GM12878 (cell line): ENCODE measurements around the gene GIT1. TPM values are rescaled to one million over a fixed set of nuclear protein-coding genes. Genes with fewer than 3 reads are reported as not detected.

ENCODE experiments used
- ATAC-seq: fragments of 200-7000 bp; cut with Tn5 transposase; 3 replicates; pipeline ENCODE4 v1.9.1; 2020; ENCODE audit warnings: mild to moderate bottlenecking, moderate library complexity
- BruUV-seq: library from RNA; stranded (reverse); fragments of 400-500 nt; replicated peaks from 2 replicates; lab custom pipeline; 2021; lab: Mats Ljungman, UMichigan
- CTCF ChIA-PET: fragments of 300-600 bp; sonication (Branson Sonifier 250); formaldehyde crosslinking; extraction: SDS; loops from one replicate; lab custom pipeline; 2021; ENCODE audit warnings: inconsistent platforms; lab: Yijun Ruan, JAX
- POLR2A ChIA-PET: fragments of 350-600 bp; formaldehyde crosslinking; extraction: SDS; loops from one replicate; lab custom pipeline; 2021; ENCODE audit warnings: inconsistent platforms; lab: Charles Lee
- RAD21 ChIA-PET: fragments of 300-600 bp; sonication (Branson Sonifier 250); formaldehyde crosslinking; loops from one replicate; lab custom pipeline; 2023; ENCODE audit warnings: antibody characterized with exemption; ENCODE audit not compliant: unreplicated experiment; lab: Charles Lee
- SMC1A ChIA-PET: fragments of 300-600 bp; sonication (Branson Sonifier 250); formaldehyde crosslinking; loops from one replicate; lab custom pipeline; 2023; ENCODE audit not compliant: unreplicated experiment, uncharacterized antibody; lab: Charles Lee
- DNase-seq: peaks from one replicate; pipeline ENCODE4 v3.0.0-alpha.2; 2011; ENCODE audit warnings: low read depth, low spot score
- FAIRE-seq: peaks from 3 replicates; lab custom pipeline; 2011; peaks lifted over from hg19 to GRCh38; lab: Jason Lieb, UNC
- H2AFZ ChIP-seq: 2 replicates; pipeline ENCODE4 v1.6.0; 2011; ENCODE audit warnings: low read depth, low read length, control low read depth; ENCODE audit not compliant: control insufficient read depth
- H3K27ac ChIP-seq: 2 replicates; pipeline ENCODE4 v1.5.1; 2011; ENCODE audit warnings: control low read depth; ENCODE audit not compliant: control insufficient read depth, insufficient read depth
- H3K27me3 ChIP-seq, 2 experiments: replicated peaks in 1 of 2; 2 replicates each; pipeline versions ENCODE4 v1.6.0 to v1.6.1; 2011; ENCODE audit warnings: low read length in 1 of 2; ENCODE audit not compliant: control insufficient read depth in 2 of 2, insufficient read depth in 2 of 2
- H3K36me3 ChIP-seq, 2 experiments: 2 replicates each; pipeline ENCODE4 v1.5.1; 2011; ENCODE audit warnings: low read length in 1 of 2; ENCODE audit not compliant: control insufficient read depth in 2 of 2, insufficient read depth in 2 of 2
- H3K4me1 ChIP-seq: 2 replicates; pipeline ENCODE4 v1.6.1; 2011; ENCODE audit warnings: mild to moderate bottlenecking, low read length, moderate library complexity, mixed read lengths; ENCODE audit not compliant: control insufficient read depth, insufficient read depth
- H3K4me2 ChIP-seq: 2 replicates; pipeline ENCODE4 v1.6.0; 2011; ENCODE audit warnings: control low read depth; ENCODE audit not compliant: control insufficient read depth, insufficient read depth
- H3K4me3 ChIP-seq: fragments of 200-600 bp; sonication (generic); 2 replicates; pipeline ENCODE4 v1.5.1; 2016
- H3K79me2 ChIP-seq: 2 replicates; pipeline ENCODE4 v1.6.0; 2011; ENCODE audit warnings: low read length; ENCODE audit not compliant: control insufficient read depth, insufficient read depth
- H3K9ac ChIP-seq: 2 replicates; pipeline ENCODE4 v1.8.0; 2011; ENCODE audit warnings: low read length, control low read depth, mixed read lengths; ENCODE audit not compliant: control insufficient read depth, insufficient read depth
- H3K9me3 ChIP-seq: replicated peaks from 3 replicates; pipeline ENCODE4 v1.5.1; 2011; ENCODE audit warnings: mild to moderate bottlenecking, low read length; ENCODE audit not compliant: control insufficient read depth, insufficient read depth
- H4K20me1 ChIP-seq: 2 replicates; pipeline ENCODE4 v1.6.0; 2011; ENCODE audit not compliant: control insufficient read depth, insufficient read depth
- CBFB ChIP-seq: IDR thresholded peaks from 2 replicates; pipeline ENCODE4 v1.6.1; 2016; ENCODE audit warnings: antibody characterized with exemption, low read depth
- CHD2 ChIP-seq: IDR thresholded peaks from 2 replicates; pipeline ENCODE4 v1.6.1; 2011; ENCODE audit warnings: low read depth, low read length, improper control_type of control experiment, borderline replicate concordance
- FOXK2 ChIP-seq: fragments of 450-650 bp; IDR thresholded peaks from 2 replicates; pipeline ENCODE4 v1.6.1; 2017; ENCODE audit warnings: mild to moderate bottlenecking, moderate library complexity
- PAX5 ChIP-seq: IDR thresholded peaks from 2 replicates; pipeline ENCODE4 v1.6.1; 2011; ENCODE audit warnings: low read depth, low read length, borderline replicate concordance
- RELA ChIP-seq: fragments of 450-650 bp; IDR thresholded peaks from 2 replicates; pipeline ENCODE4 v1.8.0; 2014; ENCODE audit warnings: borderline replicate concordance; ENCODE audit not compliant: partially characterized antibody
- RFX5 ChIP-seq: IDR thresholded peaks from 2 replicates; pipeline ENCODE4 v1.6.1; 2011; ENCODE audit warnings: low read depth, low read length, improper control_type of control experiment
- SIX5 ChIP-seq: IDR thresholded peaks from 2 replicates; pipeline ENCODE4 v1.6.1; 2011; ENCODE audit warnings: mild to moderate bottlenecking, low read depth, low read length, moderate library complexity; ENCODE audit not compliant: severe bottlenecking
- SUPT20H ChIP-seq: IDR thresholded peaks from 2 replicates; pipeline ENCODE4 v1.6.1; 2011; ENCODE audit warnings: low read depth, mild to moderate bottlenecking, low read length, moderate library complexity, borderline replicate concordance; ENCODE audit not compliant: control insufficient read depth
- TAF1 ChIP-seq: IDR thresholded peaks from 2 replicates; pipeline ENCODE4 v1.6.1; 2011; ENCODE audit warnings: mild to moderate bottlenecking, low read depth, low read length, borderline replicate concordance
- TARDBP ChIP-seq: IDR thresholded peaks from 2 replicates; pipeline ENCODE4 v1.6.1; 2016; ENCODE audit warnings: borderline replicate concordance
- WGBS: methylation state at CpG from one replicate; pipeline ENCODE4 v1.1.6; 2016; ENCODE audit warnings: low lambda C conversion rate; ENCODE audit not compliant: insufficient replicate concordance, insufficient coverage; ENCODE audit errors: missing lambda C conversion rate; 5-methylcytosine and 5-hydroxymethylcytosine counted together
- in situ Hi-C: fragments of 300-500 bp; cut with MboI; formaldehyde crosslinking; loops from 9 replicates; pipeline ENCODE4 v1.14.3; 2018; ENCODE audit warnings: mixed read lengths
- intact Hi-C: fragments of 100-400 bp; cut with micrococcal nuclease; formaldehyde crosslinking; loops from one replicate; pipeline ENCODE4 v1.14.2; 2022; ENCODE audit not compliant: unreplicated experiment
- polyA plus RNA-seq, 11 experiments: library from polyadenylated mRNA; depleted of rRNA in 4 of 11; unstranded in 6 of 11; stranded (reverse) in 5 of 11; fragments of >200 nt; fragmentation: Nextera tagmentation in 4 of 11; fragmentation: Illumina TruSeq in 1 of 11; extraction: Ambion mirVana in 4 of 11; extraction: Trizol in 1 of 11; gene quantifications; 1 replicate in 1 of 11; 2 replicates in 10 of 11; pipeline versions ENCODE4 v1.2.1 to v1.2.3, GENCODE V29; 2011 to 2016; ENCODE audit warnings: inconsistent platforms in 2 of 11, missing spikeins in 2 of 11, low read depth in 1 of 11
- total RNA-seq, 4 experiments: library from RNA; depleted of rRNA in 3 of 4; stranded (reverse); fragments of >200 nt in 3 of 4; fragmentation: Illumina TruSeq in 1 of 4; extraction: Trizol in 1 of 4; gene quantifications; 2 replicates each; pipeline versions ENCODE4 v1.2.1 to v1.2.3, GENCODE V29; 2013 to 2021
- TF ChIP-seq, protein P1 (sequence below): fragments of 450-650 bp; formaldehyde crosslinking; IDR thresholded peaks from 2 replicates; pipeline ENCODE4 v1.5.0; 2022; ENCODE audit warnings: mild to moderate bottlenecking, missing genetic modification characterization
- TF ChIP-seq, protein P2 (sequence below): fragments of 450-650 bp; formaldehyde crosslinking; IDR thresholded peaks from 2 replicates; pipeline ENCODE4 v1.4.0; 2022; ENCODE audit warnings: mild to moderate bottlenecking, moderate library complexity

The GIT1 gene
- total and polyA plus RNA-seq, 10 of the 15 experiments (the other 5 are each of a cell fraction or from before 2014, with no cell fraction given): 0.24 to 45.3 (median 20.9) TPM

- CTCF ChIA-PET: interaction anchor here (0.7 kb wide), 1 partner anchor 23 kb away, joined by 3 read pairs; no protein-coding TSS in a partner anchor
Measured at GRCh38 chr17:29603109-29603674, 13.7 kb upstream of the GIT1 start.

More at GRCh38 chr17:29603109-29603674, 13.7 kb upstream of the GIT1 start:
- Histone ChIP-seq H3K4me1 (peaks cover 11% of the 10 kb centered on the region), H3K9me3 (no peaks in the 10 kb centered on the region), H3K27ac (no peak overlapping the region), H3K36me3 (no peaks in the 10 kb centered on the region), H3K9ac (no peak overlapping the region), H3K4me3 (no peak overlapping the region), H3K79me2 (no peaks in the 10 kb centered on the region), H2AFZ (no peak overlapping the region), H4K20me1 (no peaks in the 10 kb centered on the region), H3K27me3 (no peaks in the 10 kb centered on the region), H3K4me2 (no peak overlapping the region)
- BruUV-seq: no TSS peak
- SMC1A ChIA-PET: no interaction called here
- in situ Hi-C loops (no loop called here), intact Hi-C loops (no loop called here)
- RAD21 ChIA-PET: no interaction called here
- ATAC-seq (no peak), FAIRE-seq (no peak), DNase-seq (no peak)
- TF ChIP-seq, protein P1, sequence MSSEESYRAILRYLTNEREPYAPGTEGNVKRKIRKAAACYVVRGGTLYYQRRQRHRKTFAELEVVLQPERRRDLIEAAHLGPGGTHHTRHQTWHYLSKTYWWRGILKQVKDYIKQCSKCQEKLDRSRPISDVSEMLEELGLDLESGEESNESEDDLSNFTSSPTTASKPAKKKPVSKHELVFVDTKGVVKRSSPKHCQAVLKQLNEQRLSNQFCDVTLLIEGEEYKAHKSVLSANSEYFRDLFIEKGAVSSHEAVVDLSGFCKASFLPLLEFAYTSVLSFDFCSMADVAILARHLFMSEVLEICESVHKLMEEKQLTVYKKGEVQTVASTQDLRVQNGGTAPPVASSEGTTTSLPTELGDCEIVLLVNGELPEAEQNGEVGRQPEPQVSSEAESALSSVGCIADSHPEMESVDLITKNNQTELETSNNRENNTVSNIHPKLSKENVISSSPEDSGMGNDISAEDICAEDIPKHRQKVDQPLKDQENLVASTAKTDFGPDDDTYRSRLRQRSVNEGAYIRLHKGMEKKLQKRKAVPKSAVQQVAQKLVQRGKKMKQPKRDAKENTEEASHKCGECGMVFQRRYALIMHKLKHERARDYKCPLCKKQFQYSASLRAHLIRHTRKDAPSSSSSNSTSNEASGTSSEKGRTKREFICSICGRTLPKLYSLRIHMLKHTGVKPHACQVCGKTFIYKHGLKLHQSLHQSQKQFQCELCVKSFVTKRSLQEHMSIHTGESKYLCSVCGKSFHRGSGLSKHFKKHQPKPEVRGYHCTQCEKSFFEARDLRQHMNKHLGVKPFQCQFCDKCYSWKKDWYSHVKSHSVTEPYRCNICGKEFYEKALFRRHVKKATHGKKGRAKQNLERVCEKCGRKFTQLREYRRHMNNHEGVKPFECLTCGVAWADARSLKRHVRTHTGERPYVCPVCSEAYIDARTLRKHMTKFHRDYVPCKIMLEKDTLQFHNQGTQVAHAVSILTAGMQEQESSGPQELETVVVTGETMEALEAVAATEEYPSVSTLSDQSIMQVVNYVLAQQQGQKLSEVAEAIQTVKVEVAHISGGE (CRISPR knock-in tag): no peak
- TF ChIP-seq TARDBP (no peak), SUPT20H (no peak), RFX5 (no peak), PAX5 (no peak), RELA (no peak), FOXK2 (no peak), TAF1 (no peak), CBFB (no peak), CHD2 (no peak), SIX5 (no peak)
- TF ChIP-seq, protein P2, sequence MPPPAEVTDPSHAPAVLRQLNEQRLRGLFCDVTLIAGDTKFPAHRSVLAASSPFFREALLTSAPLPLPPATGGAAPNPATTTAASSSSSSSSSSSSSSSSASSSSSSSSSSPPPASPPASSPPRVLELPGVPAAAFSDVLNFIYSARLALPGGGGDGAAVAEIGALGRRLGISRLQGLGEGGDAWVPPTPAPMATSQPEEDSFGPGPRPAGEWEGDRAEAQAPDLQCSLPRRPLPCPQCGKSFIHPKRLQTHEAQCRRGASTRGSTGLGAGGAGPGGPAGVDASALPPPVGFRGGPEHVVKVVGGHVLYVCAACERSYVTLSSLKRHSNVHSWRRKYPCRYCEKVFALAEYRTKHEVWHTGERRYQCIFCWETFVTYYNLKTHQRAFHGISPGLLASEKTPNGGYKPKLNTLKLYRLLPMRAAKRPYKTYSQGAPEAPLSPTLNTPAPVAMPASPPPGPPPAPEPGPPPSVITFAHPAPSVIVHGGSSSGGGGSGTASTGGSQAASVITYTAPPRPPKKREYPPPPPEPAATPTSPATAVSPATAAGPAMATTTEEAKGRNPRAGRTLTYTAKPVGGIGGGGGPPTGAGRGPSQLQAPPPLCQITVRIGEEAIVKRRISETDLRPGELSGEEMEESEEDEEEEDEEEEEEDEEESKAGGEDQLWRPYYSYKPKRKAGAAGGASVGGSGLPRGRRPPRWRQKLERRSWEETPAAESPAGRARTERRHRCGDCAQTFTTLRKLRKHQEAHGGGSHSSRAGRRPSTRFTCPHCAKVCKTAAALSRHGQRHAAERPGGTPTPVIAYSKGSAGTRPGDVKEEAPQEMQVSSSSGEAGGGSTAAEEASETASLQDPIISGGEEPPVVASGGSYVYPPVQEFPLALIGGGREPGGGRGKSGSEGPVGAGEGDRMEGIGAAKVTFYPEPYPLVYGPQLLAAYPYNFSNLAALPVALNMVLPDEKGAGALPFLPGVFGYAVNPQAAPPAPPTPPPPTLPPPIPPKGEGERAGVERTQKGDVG (CRISPR knock-in tag): no peak
- POLR2A ChIA-PET: no interaction called here
- 75% methylated on average over 6 of the region's 6 CpGs for WGBS
